Measurements from ENCODE around the gene ASH1L.
"Not testable (repeated sequence)": the region's sequence is repeated elsewhere in the genome, so short reads cannot be mapped to it uniquely, and the experiment has no call there.

Gene ASH1L

DNA sequence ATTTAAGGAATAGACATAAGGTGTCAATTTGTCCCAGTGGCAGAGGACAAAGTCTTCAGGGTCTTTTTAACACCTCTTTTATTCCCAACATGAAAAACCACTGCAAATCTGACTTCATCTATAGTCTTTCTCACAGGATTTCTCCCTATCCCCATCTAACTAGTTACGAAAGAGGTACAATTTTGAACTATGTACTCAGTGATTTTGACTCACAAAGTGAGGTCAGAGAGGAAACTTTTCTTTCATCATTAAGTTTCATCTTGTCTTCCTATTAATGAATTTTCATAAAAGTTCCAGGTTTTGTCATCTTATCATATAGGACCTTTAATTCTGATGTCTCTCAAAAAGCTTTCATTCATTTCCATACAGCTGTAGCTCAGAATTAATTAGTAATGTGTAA, 63.3 kb downstream of the ASH1L start:
- no peak for DNase-seq (ENCODE audit: low read depth, low spot score)

DNA sequence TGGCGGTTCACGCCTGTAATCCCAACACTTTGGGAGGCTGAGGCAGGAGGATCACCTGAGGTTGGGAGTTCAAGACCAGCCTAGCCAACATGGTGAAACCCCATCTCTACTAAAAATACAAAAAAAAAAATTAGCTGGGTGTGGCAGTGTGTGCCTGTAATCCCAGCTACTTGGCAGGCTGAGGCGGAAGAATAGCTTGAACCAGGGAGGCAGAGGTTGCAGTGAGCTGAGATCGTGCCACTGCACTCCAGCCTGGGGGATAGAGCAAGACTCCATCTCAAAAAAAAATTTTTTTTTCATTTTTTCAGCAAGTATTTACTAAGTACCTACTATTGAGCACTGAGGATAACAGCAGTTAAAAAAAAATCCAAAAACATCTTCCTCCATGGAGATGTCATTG, 69.0 kb downstream of the ASH1L start:
- DNase-seq (ENCODE audit: low read depth, low spot score): not testable (repeated sequence)

DNA sequence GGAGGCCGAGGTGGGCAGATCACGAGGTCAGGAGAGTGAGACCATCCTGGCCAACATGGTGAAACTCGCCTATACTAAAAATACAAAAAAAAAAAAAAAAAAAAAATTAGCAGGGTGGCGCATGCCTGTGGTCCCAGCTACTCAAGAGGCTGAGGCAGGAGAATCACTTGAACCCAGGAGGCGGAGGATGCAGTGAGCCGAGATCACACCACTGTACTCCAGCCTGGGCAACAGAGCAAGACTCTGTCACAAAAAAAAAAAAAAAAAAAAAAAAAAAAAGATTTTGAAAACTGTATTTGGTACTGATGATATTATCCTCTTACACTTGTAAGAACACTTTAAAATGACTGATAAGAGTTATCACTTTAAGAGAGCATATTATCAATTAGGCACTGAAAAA, 74.2 kb downstream of the ASH1L start:
- not testable (repeated sequence) for DNase-seq (ENCODE audit: low read depth, low spot score)

DNA sequence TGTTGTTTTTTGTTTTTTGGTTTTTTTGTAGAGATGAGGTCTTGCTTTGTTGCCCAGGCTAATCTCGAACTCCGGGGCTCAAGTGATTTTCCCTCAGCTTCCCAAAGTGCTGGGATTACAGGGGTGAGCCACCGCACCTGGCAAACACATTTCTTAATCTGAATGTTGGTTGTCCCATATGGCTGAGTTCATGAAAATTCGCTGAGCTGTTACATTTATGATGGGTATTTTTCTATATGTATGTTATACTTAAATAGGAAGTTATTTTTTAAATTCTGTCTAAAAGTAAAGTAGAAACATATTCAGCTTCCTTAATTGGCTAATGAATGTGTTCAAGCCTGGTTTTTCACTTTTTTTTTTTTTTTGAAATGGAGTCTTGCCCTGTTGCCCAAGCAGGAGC, 75.1 kb downstream of the ASH1L start:
- DNase-seq (ENCODE audit: low read depth, low spot score): no peak

DNA sequence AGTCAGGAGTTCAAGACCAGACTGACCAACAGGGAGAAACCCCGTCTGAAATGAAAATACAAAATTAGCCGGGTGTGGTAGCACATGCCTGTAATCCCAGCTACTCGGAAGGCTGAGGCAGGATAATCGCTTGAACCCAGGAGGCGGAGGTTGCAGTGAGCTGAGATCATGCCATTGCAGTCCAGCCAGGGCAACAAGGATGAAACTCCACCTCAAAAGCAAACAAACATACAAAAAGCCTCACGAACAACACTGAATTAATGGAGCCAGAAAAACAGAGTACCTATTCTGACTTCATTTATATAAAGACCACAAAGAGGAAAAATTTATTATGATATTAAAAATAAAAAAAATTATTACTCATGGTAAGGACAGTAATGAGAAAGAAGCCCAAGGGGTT, 75.7 kb downstream of the ASH1L start:
- not testable (repeated sequence) for DNase-seq (ENCODE audit: low read depth, low spot score)

DNA sequence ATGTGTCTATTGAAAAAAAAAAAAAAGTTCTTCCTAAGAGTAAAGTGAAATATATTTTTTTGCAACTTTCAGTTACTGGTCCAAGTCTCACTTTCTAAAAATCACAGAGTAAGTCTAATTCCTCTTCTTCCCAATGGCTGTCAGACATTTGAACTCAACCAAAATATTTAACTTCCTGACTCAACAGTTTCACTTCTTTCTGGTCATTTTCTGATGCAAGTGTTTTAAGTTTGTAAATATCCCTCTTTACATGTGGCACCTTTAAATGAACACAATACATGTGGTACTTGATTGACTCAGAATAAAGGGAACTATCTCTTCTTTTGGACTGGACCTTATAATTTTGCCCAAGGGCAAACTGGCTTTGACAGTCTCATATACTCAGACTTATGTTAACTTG, 76.7 kb downstream of the ASH1L start:
- DNase-seq (ENCODE audit: low read depth, low spot score): no peak

DNA sequence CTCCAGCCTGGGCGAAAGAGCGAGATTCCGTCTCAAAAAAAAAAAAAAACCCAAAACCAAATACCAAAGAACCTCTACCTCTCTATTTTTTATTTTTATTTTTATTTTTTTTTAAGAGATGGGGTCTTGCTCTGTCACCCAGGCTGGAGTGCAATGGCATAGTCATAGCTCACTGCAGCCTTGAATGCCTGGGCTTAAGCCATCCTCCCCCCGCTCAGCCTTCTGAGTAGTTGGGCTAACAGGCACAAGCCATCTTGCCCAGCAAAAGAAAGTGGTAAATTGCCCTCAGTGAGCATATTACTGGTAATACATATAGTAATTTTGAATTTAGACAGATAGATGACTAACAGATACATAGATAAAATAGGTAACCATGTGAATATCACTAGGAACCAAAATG, 77.4 kb downstream of the ASH1L start:
- DNase-seq (ENCODE audit: low read depth, low spot score): no peak

DNA sequence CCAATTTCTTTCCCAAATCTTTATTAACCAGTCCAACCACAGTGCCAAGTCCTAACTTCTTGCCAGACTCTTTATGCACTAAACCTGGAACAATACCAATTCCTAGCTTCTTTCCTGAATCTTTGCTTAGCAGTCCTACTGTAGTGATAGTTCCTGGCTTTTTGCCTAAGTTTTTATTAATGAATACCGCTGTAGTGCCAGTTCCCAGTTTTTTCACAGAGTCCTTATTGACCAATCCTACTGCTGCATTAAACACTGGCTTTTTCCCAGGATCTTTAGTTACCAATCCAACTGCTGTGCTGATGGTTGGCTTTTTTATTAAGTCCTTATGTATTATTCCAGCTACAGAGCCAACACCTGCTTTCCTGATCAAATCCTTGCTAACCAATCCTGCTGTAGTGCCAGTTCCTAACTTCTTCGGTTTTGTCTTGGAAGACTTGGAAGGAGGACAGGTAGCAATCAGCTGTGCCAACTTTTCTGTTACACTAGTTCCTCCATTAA, 80.8 kb downstream of the ASH1L start:
- no peak for DNase-seq (ENCODE audit: low read depth, low spot score)

DNA sequence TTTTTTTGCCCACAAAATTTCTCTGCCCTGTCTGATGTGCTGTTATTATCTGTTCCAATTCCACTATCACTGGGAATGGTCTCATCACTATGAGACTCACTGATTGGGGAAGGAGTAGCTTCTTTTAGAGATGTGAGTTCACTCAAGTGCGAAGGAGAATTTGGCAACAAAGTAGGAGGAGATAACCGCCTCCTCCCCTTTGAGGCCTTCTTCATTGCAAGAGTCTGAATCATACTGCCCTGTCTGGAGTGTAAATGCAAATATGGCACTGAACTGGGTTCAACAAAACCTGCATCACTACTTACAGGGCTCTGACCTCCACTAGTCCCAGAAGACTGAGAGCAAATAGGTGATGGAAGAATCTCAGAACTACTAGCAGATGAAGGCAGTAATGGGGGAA, 83.4 kb downstream of the ASH1L start:
- no peak for DNase-seq (ENCODE audit: low read depth, low spot score)

DNA sequence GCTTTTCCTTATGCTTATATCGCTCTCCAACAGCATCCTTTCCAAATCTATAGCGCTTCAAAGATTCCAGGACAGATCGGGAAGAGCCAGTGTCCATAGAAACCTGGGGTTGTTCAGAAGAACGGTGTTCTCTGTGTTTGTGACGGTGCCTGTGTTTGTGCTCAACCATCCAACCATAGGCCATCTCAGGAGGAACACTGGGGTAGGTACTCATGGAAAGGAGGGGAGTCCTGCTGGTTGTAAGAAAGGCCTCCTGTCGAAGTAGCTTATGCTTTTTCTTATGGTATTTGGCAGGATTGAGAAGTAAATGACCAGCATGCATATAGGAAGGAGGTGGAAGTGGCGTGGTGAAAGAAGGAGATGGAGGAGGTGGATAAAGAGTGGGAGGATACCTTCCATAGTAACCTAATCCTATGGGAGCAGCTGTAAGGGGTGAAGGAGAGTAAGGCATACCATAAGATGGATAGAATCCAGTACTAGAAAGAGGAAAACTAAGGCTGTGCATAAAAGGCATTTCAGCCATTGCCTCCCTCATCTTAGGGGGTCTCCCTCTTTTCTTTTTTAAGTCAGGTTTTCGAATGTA, 84.2 kb downstream of the ASH1L start:
- no peak for DNase-seq (ENCODE audit: low read depth, low spot score)

DNA sequence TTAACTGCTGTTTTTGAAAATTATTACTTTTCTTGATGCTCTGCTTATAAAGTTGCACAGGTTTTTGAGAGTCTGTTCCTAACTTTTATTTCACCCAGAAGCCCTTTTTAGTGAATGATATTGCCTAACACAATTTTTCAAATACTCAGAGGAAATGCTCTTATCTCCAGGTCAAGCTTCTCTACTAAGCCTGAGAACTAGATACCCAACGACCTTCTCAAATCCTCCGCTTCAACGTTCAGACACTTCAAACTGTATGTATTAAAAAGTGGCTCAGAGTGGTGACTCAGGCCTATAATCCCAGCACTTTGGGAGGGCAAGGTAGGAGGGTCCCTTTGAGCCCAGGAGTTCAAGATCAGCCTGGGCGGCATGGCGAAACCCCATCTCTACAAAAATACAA, 88.5 kb downstream of the ASH1L start:
- no peak for DNase-seq (ENCODE audit: low read depth, low spot score)

DNA sequence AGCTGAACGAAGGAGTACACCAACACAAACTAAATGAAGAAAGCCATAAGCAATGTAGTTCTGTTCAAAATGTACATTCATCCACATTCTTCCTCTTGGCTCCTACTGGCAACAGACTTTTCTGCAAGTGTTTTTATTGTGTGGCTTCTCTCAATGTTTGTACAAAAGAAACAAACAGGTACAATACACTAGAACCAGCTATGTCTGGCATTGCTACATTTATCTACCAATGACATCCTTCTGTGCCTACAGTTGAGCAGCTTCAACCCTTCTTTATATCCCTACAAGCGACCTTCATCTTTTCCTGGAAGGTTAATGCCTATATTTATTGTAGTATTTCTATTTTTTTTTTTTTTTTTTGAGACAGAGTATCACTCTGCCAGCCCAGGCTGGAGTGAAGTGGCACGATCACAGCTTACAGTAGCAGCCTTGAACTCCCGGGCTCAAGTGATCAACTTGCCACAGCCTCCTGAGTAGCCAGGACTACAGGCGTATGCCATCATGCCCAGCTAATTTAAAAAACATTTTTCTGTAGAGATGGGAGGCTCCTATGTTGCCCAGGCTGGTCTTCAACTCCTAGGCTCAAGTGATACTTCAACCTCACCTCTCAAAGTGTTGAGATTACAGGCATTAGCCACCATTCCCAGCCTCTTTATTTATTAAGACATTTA, 89.3 kb downstream of the ASH1L start:
- no peak for DNase-seq (ENCODE audit: low read depth, low spot score)

DNA sequence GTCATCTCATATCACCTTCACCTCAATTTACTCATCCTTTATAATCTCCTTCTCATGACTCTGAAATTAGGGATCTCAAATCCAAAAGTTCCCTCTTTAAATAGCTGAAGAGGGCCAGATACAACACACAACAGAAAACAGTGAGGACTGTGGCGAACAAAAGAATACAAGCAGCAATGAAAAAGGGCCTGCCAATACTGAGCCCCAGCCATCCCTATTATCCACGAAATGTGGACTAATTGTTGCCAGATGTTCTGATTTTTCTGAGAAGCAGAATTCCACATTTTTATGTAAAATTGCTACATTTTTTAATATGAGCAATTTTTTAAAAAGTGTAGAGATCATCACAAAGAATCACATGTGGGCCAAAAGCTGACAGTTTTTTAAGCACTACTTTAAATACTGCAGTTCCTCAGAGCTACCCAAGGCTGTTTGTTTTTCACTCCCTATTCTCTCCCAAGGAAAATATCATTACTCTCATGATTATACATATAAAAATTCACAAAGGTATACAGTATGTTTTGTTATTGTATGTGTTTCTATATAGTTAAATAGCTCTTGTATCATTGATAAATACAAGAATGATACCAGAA, 90.0 kb downstream of the ASH1L start:
- no peak for DNase-seq (ENCODE audit: low read depth, low spot score)

DNA sequence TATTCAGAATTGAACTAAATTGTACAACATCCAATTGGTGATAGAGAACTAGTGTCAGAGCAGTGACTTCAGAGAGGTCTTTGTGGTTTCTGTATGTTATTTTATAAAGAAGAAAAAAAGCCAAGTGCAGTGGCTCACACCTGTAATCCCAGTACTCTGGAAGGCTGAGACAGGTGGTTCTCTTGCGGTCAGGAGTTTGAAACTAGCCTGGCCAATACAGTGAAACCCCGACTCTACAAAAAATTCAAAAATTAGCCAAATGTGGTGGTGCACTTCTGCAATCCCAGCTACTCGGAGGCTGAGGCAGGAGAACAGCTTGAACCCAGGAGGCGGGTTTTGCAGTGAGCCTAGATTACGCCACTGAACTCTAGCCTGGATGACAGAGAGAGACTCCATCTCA, 90.7 kb downstream of the ASH1L start:
- DNase-seq (ENCODE audit: low read depth, low spot score): no peak

DNA sequence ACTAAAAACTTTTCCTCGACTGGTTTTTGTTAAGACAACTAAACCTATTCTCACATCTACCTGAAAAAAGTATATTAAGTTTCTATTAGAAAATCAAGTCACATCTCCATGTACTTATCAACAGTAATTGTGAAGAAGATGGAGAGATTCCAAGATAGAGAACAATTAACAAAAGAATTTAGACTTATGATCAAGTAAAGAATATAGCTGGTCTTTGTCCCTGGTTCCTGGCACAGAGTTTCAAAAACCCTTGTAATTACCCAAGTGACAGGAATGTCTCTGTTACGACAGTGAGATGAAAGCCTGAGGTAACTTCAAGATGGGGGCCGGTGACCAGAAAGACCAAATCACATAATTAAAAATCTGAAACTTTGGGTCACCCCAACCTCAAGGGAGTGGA, 91.6 kb downstream of the ASH1L start:
- no peak for DNase-seq (ENCODE audit: low read depth, low spot score)

DNA sequence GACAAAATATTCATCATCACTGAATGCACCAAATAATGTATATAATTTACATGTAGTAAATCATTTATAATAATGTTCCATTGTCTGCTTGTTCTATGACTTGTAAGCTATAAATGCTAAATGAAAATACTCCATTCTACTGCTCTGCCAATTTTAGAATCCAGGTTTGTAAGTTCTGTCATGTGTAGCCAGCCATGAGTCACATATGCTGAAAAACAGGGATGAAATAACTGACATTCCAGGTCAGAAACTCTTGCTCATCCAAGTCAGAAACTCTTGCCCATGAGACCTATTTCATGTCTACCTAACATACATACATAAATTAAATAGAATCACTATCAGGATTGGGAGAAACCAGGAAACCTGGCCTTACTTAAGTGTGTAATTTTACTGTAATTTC, 95.6 kb downstream of the ASH1L start:
- no peak for DNase-seq (ENCODE audit: low read depth, low spot score)

DNA sequence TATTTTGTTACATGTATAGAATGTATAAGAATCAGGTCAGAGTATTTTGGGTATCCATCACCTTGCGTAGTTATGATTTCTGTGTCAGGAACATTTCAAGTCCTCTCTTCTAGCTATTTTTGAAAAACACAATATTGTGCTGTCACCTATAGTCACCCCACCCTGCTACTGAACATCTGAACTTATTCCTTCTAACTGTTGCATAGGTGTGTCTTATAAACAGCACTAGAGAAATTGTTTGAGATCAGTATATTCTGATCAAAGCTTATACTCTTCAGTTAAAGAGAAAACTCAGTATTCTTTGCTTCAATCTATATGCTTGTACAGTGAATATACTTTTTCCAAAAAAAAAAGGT, 96.0 kb downstream of the ASH1L start:
- no peak for DNase-seq (ENCODE audit: low read depth, low spot score)

DNA sequence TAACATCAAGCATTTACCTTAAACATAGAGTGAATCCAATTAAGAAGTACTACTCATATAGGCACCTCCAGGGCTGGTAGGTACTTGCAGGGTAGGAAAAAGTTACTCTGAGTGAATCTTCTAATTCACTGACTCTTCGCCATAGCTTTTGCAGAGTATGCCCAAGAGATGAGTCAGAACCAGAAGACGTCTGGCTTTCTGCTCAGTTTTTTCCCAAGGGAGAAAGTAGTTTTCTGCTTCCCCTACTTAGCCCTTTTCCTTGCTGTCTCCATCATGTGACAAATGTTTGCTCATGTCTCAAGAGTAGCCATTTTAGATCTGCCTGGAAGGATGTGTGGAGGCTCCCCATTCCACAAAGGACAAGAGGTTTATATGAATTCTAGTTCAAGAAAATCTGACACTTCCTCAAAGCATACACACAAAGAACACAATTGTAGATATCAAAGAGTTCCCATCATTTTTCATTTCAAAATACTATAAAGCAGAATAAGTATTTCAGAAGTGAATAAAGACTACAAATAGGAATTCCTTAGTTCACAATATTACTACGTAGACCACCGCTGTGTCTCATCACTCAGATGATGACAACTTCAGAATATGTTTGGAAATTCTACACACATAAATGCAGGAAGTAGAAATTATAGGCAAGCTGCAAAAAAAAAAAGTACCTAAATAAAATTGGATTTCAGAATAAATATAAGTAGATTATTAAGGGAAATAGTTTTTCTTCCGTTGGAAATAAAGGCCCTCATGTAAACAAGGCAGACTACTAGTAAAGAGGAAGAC, 98.5 kb downstream of the ASH1L start:
- peak; percentile 51 for DNase-seq (ENCODE audit: low read depth, low spot score)

DNA sequence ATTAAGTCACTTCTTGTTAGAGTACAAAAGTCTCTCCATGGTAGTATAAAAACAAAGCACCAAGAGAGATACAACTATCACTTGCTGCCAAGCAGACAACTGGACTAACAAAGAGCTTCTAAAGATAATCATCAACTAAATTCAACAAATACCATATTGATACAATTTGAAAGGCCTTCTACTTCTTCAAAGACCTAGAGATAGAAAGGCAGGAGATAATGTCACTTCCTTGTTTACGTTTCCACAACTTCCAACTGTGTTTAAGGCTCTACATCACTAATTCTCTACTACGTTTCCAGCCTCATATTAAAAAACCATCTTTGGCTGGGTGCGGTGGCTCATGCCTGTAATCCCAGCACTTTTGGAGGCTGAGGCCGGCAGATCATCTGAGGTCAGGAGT, 104.5 kb downstream of the ASH1L start:
- no peak for DNase-seq (ENCODE audit: low read depth, low spot score)

DNA sequence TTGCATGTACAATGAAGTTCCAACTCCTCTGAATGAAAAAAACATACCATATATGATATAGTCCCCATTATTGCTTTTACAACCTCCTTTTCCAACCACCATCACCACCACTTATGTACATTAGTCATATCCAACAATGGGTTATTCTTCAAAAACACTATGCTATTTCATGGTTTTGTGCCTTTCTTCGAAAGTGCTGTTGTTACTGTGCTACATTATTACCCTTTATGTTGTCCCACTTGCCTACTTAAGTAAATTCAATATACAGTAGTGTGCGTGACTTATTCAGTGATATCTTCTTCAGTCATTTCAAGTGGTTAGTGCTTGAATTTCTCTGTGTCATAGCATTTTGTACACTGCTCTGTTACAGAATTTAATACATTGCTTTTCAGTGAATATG, 105.3 kb downstream of the ASH1L start:
- no peak for DNase-seq (ENCODE audit: low read depth, low spot score)

DNA sequence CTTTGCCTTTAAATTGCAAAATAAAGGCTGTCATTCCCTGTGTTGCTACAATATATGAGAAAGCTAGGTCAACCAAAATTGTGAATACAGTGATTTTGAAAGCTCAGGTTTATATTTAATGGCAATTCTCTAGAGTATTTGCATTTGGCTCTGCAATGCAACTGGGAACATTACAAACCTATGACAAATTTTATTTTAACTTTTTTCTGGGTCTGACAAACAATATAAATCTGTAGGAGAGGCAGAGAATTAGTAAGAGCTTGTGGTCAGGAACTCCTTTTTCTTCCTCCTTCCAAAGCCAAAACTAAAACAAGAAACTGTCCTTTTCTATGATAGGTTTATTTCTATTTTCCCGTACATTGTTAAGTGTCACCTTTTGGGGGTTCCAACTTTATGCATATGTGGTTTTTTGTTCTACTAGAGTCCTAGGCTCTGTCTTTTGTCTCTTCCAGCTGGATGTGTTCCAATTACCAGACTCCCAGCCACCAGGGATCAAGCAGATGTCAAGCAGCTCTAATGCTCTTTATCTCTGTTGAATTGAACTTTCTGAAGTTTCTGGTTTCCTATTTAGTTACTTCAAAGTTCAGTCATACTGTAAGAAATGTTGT, 106.9 kb downstream of the ASH1L start:
- DNase-seq (ENCODE audit: low read depth, low spot score): no peak

DNA sequence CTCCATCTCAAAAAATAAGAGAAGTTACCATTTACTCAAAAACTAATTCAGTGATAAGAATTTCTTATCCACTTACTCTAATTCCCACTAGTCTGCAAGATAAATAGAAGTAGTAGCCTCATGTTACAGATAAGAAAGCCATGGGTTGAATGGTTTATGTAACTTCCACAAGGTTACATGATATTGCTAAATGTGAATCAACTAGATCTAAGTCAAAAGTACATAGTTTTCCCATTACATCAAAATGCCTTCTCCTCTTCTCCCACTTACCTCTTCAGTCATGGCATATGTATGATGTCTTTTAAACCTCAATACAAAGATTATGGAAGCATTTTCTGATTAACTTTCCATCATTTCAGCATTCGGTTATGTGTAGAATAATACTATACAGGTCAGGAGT, 108.5 kb downstream of the ASH1L start:
- DNase-seq (ENCODE audit: low read depth, low spot score): no peak

Data from ELF-1 (cell line).